OCI-LY3 (cell line): ENCODE data around the gene GOLPH3.

Experiments
- CTCF ChIP-seq: fragments of 200-600, 300-600 bp; sonication (generic); IDR thresholded peaks from 2 replicates; pipeline ENCODE4 v1.5.1; 2014; ENCODE audit warnings: antibody characterized with exemption, low read length, low read depth
- EZH2phosphoT487 ChIP-seq: fragments of 200-600 bp; shearing (Covaris generic); IDR thresholded peaks from 2 replicates; pipeline ENCODE4 v1.6.1; 2018; ENCODE audit warnings: antibody characterized with exemption, mixed run types, low read depth

DNA sequence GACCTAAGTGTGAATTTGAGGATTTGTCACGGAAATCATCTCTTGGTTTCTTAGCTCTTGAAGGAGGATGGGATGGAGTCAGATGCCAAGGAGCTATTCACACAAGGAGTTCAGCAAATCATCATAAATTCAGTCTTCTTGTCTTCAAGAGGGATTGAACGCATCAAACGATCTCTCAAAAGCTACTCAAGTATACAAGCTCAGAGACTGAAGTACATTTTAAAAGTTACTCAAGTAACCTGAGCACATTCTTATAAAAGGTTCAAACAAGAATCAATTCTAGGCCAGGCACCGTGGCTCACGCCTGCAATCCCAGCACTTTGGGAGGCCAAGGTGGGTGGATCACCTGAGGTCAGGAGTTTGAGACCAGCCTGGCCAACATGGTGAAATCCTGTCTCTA, 21.1 kb upstream of the GOLPH3 start:
- no peak for TF ChIP-seq CTCF
- no peak for TF ChIP-seq EZH2phosphoT487
